ENCODE measurements around the gene LMX1B.
"Not testable (repeated sequence)": the region's sequence is repeated elsewhere in the genome, so short reads cannot be mapped to it uniquely, and the experiment has no call there.

LMX1B gene

DNA sequence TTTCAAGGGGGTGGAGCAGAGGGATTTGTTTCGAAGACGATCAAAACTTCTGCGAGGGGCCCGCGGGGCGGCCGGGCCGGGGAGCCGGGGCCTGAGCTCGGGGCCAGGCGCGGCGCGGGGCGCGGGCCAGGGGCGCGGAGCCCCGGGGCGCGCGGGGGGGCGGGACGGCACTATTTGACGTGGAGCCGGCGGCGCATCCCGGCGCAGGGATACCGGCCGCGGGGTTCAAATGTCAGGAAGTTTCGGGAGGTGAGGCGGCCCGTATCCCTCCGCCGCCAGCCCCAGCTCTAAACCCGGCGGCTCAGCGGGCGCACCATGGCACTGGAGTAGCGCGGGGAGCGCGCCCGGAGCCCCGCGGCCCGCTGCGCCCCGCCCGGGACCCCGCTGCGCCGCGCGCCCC is at the start of gene LMX1B:
TSS of gene LMX1B (plus strand) at position 278 of the 400 bp plus-strand sequence. CDS start 522 bp downstream, outside the sequence.
- DNase-seq (ENCODE audit: extremely low spot score, insufficient read length, low read depth): no peak
- FAIRE-seq: no peak

DNA sequence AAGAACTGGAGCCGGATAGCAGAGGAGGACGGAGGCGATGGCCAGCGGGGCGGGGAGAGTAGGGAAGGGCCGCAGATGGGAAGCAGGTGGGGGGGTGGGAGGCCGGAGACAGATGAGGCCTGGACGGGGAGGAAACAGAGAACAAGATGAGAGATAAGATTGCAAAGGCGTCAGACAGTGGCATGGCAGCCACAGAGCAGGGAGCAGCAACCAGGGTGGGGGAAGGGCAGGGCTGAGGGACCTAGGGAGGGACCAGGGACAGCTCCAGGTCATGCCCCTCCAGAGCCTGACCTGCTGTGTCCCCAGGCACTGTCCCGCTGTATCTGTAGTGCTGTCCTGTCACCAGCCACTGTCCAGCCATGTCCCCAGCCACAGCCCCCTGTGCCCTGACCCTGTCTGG is 49.6 kb upstream of the LMX1B start:
- DNase-seq (ENCODE audit: extremely low spot score, insufficient read length, low read depth) (no peak), FAIRE-seq (no peak)

- no peak for DNase-seq (ENCODE audit: extremely low spot score, insufficient read length, low read depth)
- FAIRE-seq: no peak
Observed at GRCh38 chr9:126564716-126565115, 49.0 kb upstream of the LMX1B start.

GRCh38 chr9:126565336-126566128 is 48.2 kb upstream of the LMX1B start:
- no peak for DNase-seq (ENCODE audit: extremely low spot score, insufficient read length, low read depth)
- no peak for FAIRE-seq

- no peak for DNase-seq (ENCODE audit: extremely low spot score, insufficient read length, low read depth)
Observed at GRCh38 chr9:126569036-126569435, 44.7 kb upstream of the LMX1B start.

GRCh38 chr9:126578029-126578428 is 35.7 kb upstream of the LMX1B start:
- no peak for FAIRE-seq
- DNase-seq (ENCODE audit: extremely low spot score, insufficient read length, low read depth): no peak

More at GRCh38 chr9:126569036-126569435, 44.7 kb upstream of the LMX1B start:
- FAIRE-seq: no peak

DNA sequence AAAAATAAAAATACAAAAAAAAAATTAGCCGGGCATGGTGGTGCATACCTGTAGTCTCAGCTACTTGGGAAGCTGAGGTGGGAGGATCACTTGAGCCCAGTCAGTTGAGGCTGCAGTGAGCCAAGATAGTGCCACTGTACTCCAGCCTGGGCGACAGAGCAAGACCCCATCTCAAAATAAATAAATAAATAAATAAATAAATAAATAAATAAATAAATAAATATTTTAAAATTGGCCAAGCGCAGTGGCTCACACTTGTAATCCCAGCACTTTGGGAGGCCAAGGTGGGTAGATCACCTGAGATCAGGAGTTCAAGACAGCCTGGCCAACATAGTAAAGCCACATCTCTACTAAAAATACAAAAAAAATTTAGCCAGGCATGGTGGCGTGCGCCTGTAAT is 33.4 kb upstream of the LMX1B start:
- not testable (repeated sequence) for DNase-seq (ENCODE audit: extremely low spot score, insufficient read length, low read depth); FAIRE-seq

DNA sequence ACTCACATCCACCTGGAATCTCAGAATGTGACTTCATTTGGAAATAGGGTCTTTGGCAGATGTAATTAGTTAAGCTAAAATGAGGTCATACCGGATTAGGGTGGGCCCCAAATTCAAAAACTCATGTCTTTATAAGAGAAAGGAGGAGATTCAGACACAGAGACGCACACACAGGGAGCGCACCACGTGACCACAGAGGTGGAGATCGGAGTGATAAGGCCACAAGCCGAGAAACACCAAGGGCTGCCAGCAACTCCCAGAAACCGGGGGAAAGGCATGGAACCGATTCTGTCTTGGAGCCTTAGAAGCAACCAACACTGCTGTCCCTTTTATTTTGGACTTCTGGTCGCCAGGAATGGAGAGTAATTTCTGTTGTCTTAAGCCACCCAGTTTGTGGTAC is 31.8 kb upstream of the LMX1B start:
- FAIRE-seq: no peak
- DNase-seq (ENCODE audit: extremely low spot score, insufficient read length, low read depth): no peak

DNA sequence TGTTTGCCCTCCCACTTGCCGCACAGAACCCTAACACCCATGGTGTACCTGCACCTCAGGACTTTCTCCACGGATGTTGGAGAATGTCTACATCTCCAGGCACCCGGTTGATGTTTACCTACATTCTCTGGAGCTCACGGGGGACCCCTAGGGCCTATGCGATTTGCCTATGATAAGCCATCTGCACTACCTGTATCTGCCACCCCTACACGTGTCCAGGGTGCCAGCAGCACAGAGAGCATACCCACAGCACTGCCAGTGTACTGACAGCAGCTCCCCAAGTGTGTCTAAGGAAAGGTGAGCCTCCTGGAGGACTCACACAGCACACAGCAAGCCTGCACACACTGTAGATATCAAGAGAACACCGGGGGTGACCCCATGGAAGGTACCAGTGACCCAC is 31.3 kb upstream of the LMX1B start:
- FAIRE-seq: no peak
- no peak for DNase-seq (ENCODE audit: extremely low spot score, insufficient read length, low read depth)

- DNase-seq (ENCODE audit: extremely low spot score, insufficient read length, low read depth) (no peak), FAIRE-seq (no peak)
Observed at GRCh38 chr9:126583144-126583760, 30.5 kb upstream of the LMX1B start.

- FAIRE-seq: no peak
Observed at GRCh38 chr9:126584611-126585010, 29.1 kb upstream of the LMX1B start.

GRCh38 chr9:126586236-126586635 is 27.5 kb upstream of the LMX1B start:
- DNase-seq (ENCODE audit: extremely low spot score, insufficient read length, low read depth) (no peak), FAIRE-seq (no peak)

More at GRCh38 chr9:126584611-126585010, 29.1 kb upstream of the LMX1B start:
- DNase-seq (ENCODE audit: extremely low spot score, insufficient read length, low read depth): no peak

GRCh38 chr9:126587187-126588185 is 26.2 kb upstream of the LMX1B start:
- DNase-seq (ENCODE audit: extremely low spot score, insufficient read length, low read depth): no peak
- no peak for FAIRE-seq

DNA sequence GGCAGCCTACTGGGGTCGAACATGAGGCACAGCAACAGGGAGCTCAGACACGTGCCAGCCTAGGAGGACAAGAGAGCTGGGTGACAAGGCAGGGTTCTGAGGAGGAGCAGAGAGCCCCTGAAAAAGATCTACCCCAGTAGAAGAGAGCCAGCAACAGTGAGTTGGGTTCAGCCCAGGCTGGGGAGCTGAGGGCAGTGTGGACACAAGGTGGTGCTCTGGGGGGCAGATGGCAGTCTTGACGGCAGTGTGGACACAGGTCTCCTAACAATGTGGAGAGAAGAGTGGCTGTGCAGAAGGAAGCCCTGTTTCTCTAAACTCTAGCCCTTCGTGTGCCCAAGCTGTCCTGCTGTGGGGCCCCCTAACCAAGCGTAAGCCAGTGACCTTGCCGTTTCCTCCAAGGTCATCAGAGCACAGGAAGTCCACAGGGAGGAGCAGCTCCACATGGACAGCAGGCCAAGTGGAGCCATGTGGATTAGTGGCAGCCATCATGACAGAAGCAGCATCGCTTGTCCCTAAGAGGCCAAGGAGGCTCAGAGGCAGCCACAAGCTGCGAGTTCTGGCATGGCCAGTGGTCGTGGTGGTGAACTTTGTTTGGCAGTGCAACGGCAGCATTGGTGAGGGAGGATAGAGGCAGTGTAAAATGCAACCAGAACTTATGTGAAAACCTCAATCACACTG is 25.1 kb upstream of the LMX1B start:
- FAIRE-seq (no peak), DNase-seq (ENCODE audit: extremely low spot score, insufficient read length, low read depth) (no peak)

- FAIRE-seq: no peak
Observed at GRCh38 chr9:126589349-126589748, 24.4 kb upstream of the LMX1B start.

DNA sequence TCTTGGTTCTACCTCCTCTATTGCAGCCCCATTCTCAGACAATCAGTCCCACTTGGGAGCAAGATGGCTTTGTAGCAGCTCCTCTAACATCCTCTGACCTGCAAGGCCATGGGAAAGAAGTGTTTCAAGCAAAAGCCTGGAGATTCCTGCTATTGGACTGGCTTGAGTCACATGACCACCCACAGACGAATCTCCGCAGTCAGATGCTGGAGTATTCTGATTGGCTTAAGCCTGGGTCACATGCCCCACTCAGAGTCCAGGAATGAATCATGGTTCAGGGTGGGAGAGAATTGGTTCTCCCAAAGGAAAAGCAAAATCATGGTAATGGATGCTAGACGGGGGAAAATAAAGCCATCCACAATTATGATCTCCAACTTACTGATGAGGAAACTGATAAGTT is 22.6 kb upstream of the LMX1B start:
- DNase-seq (ENCODE audit: extremely low spot score, insufficient read length, low read depth) (no peak), FAIRE-seq (no peak)

More at GRCh38 chr9:126589349-126589748, 24.4 kb upstream of the LMX1B start:
- no peak for DNase-seq (ENCODE audit: extremely low spot score, insufficient read length, low read depth)

DNA sequence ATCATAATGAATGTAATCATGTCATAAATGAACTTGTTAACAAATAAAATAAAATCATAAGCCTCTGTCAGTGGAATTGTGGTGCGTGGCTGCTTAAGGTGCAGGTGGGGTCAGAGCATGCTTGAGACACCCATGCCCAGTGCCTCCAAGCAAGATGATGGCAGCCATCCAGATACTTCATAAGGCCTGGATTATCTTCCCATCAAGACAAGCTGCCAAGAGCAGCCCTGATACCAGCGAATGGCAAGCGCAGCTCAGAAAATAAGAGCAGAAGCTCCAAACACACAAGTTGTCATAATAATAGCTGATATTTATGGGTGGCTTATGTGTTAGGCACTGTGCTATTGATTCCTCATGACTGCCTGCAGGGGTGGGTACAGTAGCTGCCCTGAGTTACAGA is 21.8 kb upstream of the LMX1B start:
- no peak for FAIRE-seq
- DNase-seq (ENCODE audit: extremely low spot score, insufficient read length, low read depth): no peak

DNA sequence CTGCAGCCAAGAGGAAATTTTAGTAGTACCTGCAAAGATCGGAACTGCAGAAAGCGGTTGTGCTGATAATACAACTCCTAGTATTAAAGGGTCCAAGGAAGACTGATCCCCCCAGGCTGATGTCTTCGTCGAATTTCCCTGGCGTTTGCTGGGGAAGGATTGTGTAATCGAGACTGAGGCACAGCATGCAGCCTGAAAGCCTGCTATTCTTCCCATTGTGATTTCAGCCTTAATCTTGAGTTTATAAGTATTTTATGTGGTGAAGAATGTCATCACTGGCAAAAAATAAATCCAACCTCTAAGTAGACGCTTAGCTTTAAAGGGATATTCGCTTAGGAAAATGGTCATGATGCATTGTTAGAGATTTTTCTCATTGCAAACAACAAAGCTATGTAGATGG is 21.3 kb upstream of the LMX1B start:
- no peak for FAIRE-seq
- DNase-seq (ENCODE audit: extremely low spot score, insufficient read length, low read depth): no peak

DNA sequence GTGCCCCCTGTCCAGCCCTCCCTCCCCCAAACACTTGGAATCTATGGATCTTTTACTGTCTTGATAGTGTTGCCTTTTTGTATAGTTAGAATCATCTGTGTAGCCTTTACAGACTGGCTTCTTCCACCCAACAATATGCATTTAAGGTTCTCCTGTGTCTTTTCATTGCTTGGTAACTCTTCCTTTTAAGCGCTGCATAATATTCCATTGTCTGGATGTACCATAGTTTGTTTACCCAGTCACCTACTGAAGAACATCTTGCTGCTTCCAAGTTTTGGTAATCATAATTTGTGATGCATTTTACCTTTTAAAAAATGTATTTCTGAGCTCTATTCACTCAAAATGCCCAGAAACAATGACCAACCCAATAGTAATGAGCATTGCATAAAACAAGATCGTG is 17.7 kb upstream of the LMX1B start:
- FAIRE-seq (no peak), DNase-seq (ENCODE audit: extremely low spot score, insufficient read length, low read depth) (no peak)
